ENCODE data around the gene DDX60.
"Not testable (repeated sequence)": the region's sequence is repeated elsewhere in the genome, so short reads cannot be mapped to it uniquely, and the experiment has no call there.

DDX60 gene

GRCh38 chr4:168321006-168321405 lies 2.5 kb upstream of the DDX60 start:
- Histone ChIP-seq H3K9ac (ENCODE audit: insufficient read length, low read depth) (no peak overlapping the region), H3K9me3 (ENCODE audit: insufficient read depth, low read length) (no peaks in the 10 kb centered on the region), H3K36me3 (ENCODE audit: insufficient read depth, insufficient read length, low read length) (no peaks in the 10 kb centered on the region), H3K27me3 (ENCODE audit: insufficient read depth, insufficient read length) (no peaks in the 10 kb centered on the region), H3K4me3 (ENCODE audit: insufficient read length, low read depth) (no peak overlapping the region), H3K4me1 (ENCODE audit: insufficient read depth, insufficient read length) (no peaks in the 10 kb centered on the region)
- TF ChIP-seq SUZ12 (IDR thresholded peaks at IDR 0.05; ENCODE audit: extremely low read depth, insufficient read depth, insufficient read length) = no peak
- no peak for TF ChIP-seq ZNF274 (IDR thresholded peaks at IDR 0.05; ENCODE audit: low read depth, low read length)
- DNase-seq (ENCODE audit: low read depth, low spot score) = no peak

GRCh38 chr4:168319486-168320019 lies 1.0 kb upstream of the DDX60 start:
- TF ChIP-seq YY1 (IDR thresholded peaks at IDR 0.05; ENCODE audit: insufficient read depth, insufficient read length) = no peak
- TF ChIP-seq ZNF274 (IDR thresholded peaks at IDR 0.05; ENCODE audit: low read depth, low read length) = no peak
- TF ChIP-seq SUZ12 (IDR thresholded peaks at IDR 0.05; ENCODE audit: extremely low read depth, insufficient read depth, insufficient read length) = no peak
- Histone ChIP-seq H3K36me3 (ENCODE audit: insufficient read depth, insufficient read length, low read length) (no peaks in the 10 kb centered on the region), H3K4me3 (ENCODE audit: insufficient read length, low read depth) (no peak overlapping the region), H3K9ac (ENCODE audit: insufficient read length, low read depth) (no peak overlapping the region), H3K27me3 (ENCODE audit: insufficient read depth, insufficient read length) (no peaks in the 10 kb centered on the region), H3K9me3 (ENCODE audit: insufficient read depth, low read length) (no peaks in the 10 kb centered on the region), H3K4me1 (ENCODE audit: insufficient read depth, insufficient read length) (no peaks in the 10 kb centered on the region)
- no peak for DNase-seq (ENCODE audit: low read depth, low spot score)

DNA sequence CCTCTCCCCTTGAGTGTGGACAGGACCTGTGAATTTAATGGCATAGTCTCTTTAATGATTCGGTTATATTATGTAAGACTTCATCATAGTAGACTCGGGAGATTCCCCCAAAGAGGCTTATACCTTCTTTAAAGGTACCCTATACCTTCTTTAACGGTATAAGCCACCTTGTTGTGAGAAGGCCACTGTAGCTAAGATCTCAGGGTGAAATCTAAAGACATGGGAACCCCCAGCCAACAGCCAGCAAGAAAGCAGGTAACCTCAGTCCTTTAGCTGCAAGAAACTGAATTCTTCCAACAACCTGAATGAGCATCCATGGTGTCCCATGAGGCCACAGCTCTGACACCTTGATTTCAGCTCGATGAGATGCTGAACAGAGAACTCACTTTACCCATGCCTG lies 931 bp downstream of the DDX60 start:
- Histone ChIP-seq H3K4me1 (ENCODE audit: insufficient read depth, insufficient read length) (no peaks in the 10 kb centered on the region), H3K36me3 (ENCODE audit: insufficient read depth, insufficient read length, low read length) (no peaks in the 10 kb centered on the region), H3K27me3 (ENCODE audit: insufficient read depth, insufficient read length) (no peaks in the 10 kb centered on the region), H3K9ac (ENCODE audit: insufficient read length, low read depth) (no peak overlapping the region), H3K4me3 (ENCODE audit: insufficient read length, low read depth) (no peak overlapping the region), H3K9me3 (ENCODE audit: insufficient read depth, low read length) (no peaks in the 10 kb centered on the region)
- TF ChIP-seq SUZ12 (IDR thresholded peaks at IDR 0.05; ENCODE audit: extremely low read depth, insufficient read depth, insufficient read length) = no peak
- no peak for TF ChIP-seq ZNF274 (IDR thresholded peaks at IDR 0.05; ENCODE audit: low read depth, low read length)
- TF ChIP-seq YY1 (IDR thresholded peaks at IDR 0.05; ENCODE audit: insufficient read depth, insufficient read length) = no peak
- DNase-seq (ENCODE audit: low read depth, low spot score) = no peak

- DNase-seq (ENCODE audit: low read depth, low spot score) = no peak
- no peak overlapping the region for H3K4me3 ChIP-seq (ENCODE audit: insufficient read length, low read depth)
- TF ChIP-seq YY1 (IDR thresholded peaks at IDR 0.05; ENCODE audit: insufficient read depth, insufficient read length) = no peak
- TF ChIP-seq SUZ12 (IDR thresholded peaks at IDR 0.05; ENCODE audit: extremely low read depth, insufficient read depth, insufficient read length) = no peak
- no peak for TF ChIP-seq ZNF274 (IDR thresholded peaks at IDR 0.05; ENCODE audit: low read depth, low read length)
Observed at GRCh38 chr4:168309781-168310180, 8.8 kb downstream of the DDX60 start.

GRCh38 chr4:168308912-168309311 lies 9.6 kb downstream of the DDX60 start:
- no peak for DNase-seq (ENCODE audit: low read depth, low spot score)
- TF ChIP-seq SUZ12 (IDR thresholded peaks at IDR 0.05; ENCODE audit: extremely low read depth, insufficient read depth, insufficient read length) (no peak), YY1 (IDR thresholded peaks at IDR 0.05; ENCODE audit: insufficient read depth, insufficient read length) (no peak), ZNF274 (IDR thresholded peaks at IDR 0.05; ENCODE audit: low read depth, low read length) (no peak)
- no peaks in the 10 kb centered on the region for H3K27me3 ChIP-seq (ENCODE audit: insufficient read depth, insufficient read length)
- no peaks in the 10 kb centered on the region for H3K36me3 ChIP-seq (ENCODE audit: insufficient read depth, insufficient read length, low read length)
- H3K4me1 ChIP-seq (ENCODE audit: insufficient read depth, insufficient read length) = no peaks in the 10 kb centered on the region
- no peak overlapping the region for H3K4me3 ChIP-seq (ENCODE audit: insufficient read length, low read depth)
- no peak overlapping the region for H3K9ac ChIP-seq (ENCODE audit: insufficient read length, low read depth)
- H3K9me3 ChIP-seq (ENCODE audit: insufficient read depth, low read length) = no peaks in the 10 kb centered on the region

More at GRCh38 chr4:168309781-168310180, 8.8 kb downstream of the DDX60 start:
- Histone ChIP-seq H3K9ac (ENCODE audit: insufficient read length, low read depth) (no peak overlapping the region), H3K4me1 (ENCODE audit: insufficient read depth, insufficient read length) (no peaks in the 10 kb centered on the region), H3K36me3 (ENCODE audit: insufficient read depth, insufficient read length, low read length) (no peaks in the 10 kb centered on the region), H3K9me3 (ENCODE audit: insufficient read depth, low read length) (no peaks in the 10 kb centered on the region), H3K27me3 (ENCODE audit: insufficient read depth, insufficient read length) (no peaks in the 10 kb centered on the region)

DNA sequence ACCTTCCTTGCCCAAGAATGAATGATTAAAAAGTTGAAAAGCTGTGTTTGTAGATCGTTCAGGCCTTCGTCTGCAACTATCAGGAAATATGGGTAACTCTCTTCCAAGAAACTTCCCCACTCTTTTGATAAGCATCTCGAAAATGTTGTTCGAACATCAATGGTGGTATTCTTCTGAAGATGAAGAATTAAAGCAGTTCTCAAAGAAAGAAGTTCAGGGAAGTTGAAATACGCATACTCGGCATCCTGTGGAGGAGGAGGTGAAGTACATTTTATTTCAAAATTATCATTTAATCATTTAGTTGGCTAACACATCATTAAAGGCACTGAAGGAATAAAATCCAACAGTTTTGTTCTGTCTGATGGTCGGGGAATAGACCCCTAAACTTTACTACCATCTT lies 12.1 kb downstream of the DDX60 start:
- Histone ChIP-seq H3K27me3 (ENCODE audit: insufficient read depth, insufficient read length) (no peaks in the 10 kb centered on the region), H3K9me3 (ENCODE audit: insufficient read depth, low read length) (no peaks in the 10 kb centered on the region), H3K4me3 (ENCODE audit: insufficient read length, low read depth) (no peak overlapping the region), H3K4me1 (ENCODE audit: insufficient read depth, insufficient read length) (no peaks in the 10 kb centered on the region), H3K36me3 (ENCODE audit: insufficient read depth, insufficient read length, low read length) (no peaks in the 10 kb centered on the region), H3K9ac (ENCODE audit: insufficient read length, low read depth) (no peak overlapping the region)
- DNase-seq (ENCODE audit: low read depth, low spot score) = no peak
- TF ChIP-seq YY1 (IDR thresholded peaks at IDR 0.05; ENCODE audit: insufficient read depth, insufficient read length) = no peak

GRCh38 chr4:168304744-168305459 lies 13.7 kb downstream of the DDX60 start:
- Histone ChIP-seq H3K4me1 (ENCODE audit: insufficient read depth, insufficient read length) (no peaks in the 10 kb centered on the region), H3K4me3 (ENCODE audit: insufficient read length, low read depth) (no peak overlapping the region), H3K27me3 (ENCODE audit: insufficient read depth, insufficient read length) (no peaks in the 10 kb centered on the region), H3K9me3 (ENCODE audit: insufficient read depth, low read length) (no peaks in the 10 kb centered on the region), H3K9ac (ENCODE audit: insufficient read length, low read depth) (no peak overlapping the region), H3K36me3 (ENCODE audit: insufficient read depth, insufficient read length, low read length) (no peaks in the 10 kb centered on the region)
- no peak for TF ChIP-seq SUZ12 (IDR thresholded peaks at IDR 0.05; ENCODE audit: extremely low read depth, insufficient read depth, insufficient read length)
- TF ChIP-seq YY1 (IDR thresholded peaks at IDR 0.05; ENCODE audit: insufficient read depth, insufficient read length) = no peak
- no peak for TF ChIP-seq ZNF274 (IDR thresholded peaks at IDR 0.05; ENCODE audit: low read depth, low read length)
- DNase-seq (ENCODE audit: low read depth, low spot score) = no peak

DNA sequence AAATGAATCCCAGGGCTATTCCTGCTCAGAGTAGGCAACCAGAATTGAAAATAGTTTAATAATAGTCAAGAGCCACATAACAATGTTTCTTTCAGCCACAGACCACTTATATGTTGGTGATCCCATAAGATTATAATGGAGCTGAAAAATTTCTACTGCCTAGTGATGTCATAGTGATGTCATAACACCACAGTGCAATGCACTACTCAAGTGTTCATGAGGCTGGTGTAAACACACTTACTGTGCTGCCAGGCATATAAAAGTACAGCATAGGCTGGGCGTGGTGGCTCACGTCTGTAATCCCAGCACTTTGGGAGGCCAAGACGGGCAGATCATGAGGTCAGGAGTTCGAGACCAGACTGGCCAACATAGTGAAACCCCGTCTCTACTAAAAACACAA lies 15.1 kb downstream of the DDX60 start:
- not testable (repeated sequence) for H3K9ac ChIP-seq (ENCODE audit: insufficient read length, low read depth); H3K4me1 ChIP-seq (ENCODE audit: insufficient read depth, insufficient read length); DNase-seq (ENCODE audit: low read depth, low spot score); H3K36me3 ChIP-seq (ENCODE audit: insufficient read depth, insufficient read length, low read length); H3K4me3 ChIP-seq (ENCODE audit: insufficient read length, low read depth); H3K27me3 ChIP-seq (ENCODE audit: insufficient read depth, insufficient read length); H3K9me3 ChIP-seq (ENCODE audit: insufficient read depth, low read length)

All from NT2/D1 (cell line).